Medulla oblongata (tissue), 1 donor: Measurements from ENCODE around the gene OR5I1.
"Not testable (repeated sequence)": the region's sequence is repeated elsewhere in the genome, so short reads cannot be mapped to it uniquely, and the experiment has no call there.

ENCODE experiments used
- DNase-seq: peaks from one replicate; pipeline ENCODE4 v3.0.0-alpha.2; 2015; ENCODE audit errors: extremely low spot score

The OR5I1 gene

DNA sequence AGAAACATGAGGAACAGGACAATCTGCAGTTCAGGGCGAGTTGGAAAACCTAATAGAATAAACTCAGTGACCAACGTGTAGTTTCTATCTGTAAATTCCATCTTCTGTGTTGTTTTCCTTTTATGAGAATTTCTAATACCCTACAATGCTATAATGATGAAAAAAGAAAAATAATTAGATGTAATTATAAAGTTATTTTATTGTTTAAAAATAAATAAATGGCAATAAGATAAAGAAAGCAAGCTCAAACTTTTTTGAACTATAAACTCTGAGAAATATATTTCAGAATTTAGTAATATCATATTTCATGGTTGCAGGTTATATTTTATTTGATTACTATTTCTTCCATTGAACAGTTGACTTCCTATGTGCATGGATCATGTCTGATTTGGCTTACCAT, at the start of gene OR5I1:
Gene OR5I1, minus strand, starts transcription at position 101 of the 400 bp plus-strand sequence. Its CDS starts 0 bp downstream, at position 101.
- no peak for DNase-seq

DNA sequence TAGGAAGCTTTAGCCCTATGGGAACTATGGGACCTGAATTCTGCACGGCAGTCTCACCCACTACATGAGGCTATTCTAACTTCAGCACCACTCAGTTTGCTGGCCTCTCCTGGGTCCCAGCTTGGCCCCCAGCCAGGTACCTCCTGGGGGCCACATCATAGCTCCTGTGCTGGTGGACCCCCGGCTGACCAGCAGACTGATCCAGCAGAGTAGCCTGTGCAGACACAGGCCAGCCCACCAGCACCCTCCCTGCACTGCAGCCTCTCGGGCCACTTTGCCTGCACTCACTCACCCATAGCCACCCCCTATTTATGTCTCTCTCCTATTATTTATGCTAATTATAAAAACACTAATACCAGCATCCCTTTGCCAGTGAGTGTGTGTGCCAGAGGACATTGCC, 34.7 kb upstream of the OR5I1 start:
- DNase-seq: no peak

DNA sequence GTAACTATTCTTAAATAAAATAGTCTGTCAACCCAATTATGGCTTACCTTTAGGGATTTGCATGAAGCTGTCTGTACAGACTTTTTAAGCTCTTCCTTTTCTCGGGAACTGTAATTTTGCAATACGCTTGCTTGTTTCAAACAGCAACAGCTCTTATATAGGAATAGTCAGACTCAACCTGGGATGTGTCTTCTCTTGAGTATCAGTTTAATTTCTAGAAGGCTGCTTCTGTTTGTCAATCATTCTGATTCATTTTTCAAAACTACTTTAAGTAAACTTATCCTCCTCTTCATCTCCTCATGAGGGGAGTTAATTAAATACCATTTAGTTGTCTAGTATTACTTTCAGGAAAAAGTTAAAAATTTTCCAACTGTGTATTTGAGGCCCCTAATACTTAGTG, 33.6 kb upstream of the OR5I1 start, which contains the start of gene OR10AG1:
Gene OR10AG1, minus strand, starts transcription at position 101 of the 400 bp plus-strand sequence. Its CDS starts 38 bp downstream, at position 63.
- no peak for DNase-seq

DNA sequence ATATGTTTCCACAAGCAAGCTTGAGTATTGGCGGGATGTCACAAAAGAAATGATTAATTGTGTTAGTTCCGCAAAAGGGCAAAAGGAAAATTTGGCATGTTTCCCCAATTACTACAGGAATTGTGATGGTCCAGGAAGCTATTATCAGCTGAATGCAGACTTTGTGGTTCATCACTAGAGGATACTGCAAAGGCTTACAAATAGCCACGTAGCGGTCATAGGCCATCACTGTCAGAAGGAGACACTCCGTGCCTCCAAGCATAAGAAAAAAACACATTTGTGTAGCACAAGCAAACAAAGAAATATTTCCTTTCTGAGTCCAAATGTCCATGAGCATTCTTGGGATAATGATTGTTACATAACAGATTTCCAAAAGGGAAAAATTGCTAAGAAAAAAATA, 31.7 kb upstream of the OR5I1 start:
- no peak for DNase-seq

DNA sequence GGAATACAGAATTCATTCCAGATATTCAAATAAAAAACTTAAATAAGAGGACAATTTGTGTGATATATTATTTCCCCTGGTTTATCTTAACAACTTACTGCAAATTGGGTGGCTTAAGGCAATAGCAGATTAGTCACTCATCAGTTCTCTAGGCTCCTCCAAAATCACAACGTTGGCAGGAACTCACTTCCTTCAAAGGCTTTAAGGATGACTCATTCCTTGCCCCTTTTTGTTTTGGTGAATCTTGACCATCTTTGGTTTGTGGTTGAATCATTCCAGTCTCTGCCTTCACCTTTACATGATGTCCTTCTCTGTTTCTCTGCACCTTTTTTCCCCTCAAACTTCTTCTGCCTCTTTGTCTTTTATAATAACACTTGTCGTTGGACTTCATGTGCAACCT, 30.2 kb upstream of the OR5I1 start:
- no peak for DNase-seq

DNA sequence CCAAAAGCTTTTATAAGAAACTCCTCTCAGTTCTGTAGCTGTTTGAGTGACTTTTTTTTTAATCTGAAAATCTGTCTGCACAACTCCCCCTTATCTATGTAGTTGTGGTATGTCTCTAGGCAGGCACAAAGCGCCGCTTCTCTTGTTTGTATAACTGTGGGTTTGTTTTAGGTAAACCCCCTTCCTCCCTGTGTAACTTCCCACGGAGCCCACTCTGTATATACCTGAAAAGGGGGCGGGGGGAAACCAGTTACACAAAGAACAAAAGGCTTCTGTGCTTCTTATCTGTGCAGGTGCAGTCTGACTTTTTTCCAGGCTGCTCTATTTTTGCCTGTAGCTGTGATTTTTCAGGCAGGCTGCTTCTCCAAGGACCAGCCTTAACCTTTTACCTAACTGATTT, 20.3 kb upstream of the OR5I1 start:
- no peak for DNase-seq

DNA sequence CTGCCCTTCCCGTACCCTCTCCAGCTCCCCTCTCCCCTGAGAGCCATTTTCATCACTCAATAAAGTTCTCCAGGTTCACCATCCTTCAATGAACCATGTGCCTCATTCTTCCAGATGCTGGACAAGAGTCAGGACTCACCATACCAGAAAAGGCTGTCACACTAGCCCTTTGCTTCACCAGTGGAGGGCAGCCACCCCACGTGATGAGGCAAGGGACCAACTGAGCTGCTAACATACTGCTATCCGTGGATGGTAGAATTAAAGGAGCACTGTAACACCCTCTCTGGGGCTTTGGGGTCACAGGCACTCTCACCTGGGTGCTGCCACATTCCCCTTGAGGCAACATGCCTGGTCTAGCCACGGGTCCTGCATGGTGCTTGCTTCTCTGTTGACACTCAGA, 13.1 kb upstream of the OR5I1 start:
- no peak for DNase-seq

DNA sequence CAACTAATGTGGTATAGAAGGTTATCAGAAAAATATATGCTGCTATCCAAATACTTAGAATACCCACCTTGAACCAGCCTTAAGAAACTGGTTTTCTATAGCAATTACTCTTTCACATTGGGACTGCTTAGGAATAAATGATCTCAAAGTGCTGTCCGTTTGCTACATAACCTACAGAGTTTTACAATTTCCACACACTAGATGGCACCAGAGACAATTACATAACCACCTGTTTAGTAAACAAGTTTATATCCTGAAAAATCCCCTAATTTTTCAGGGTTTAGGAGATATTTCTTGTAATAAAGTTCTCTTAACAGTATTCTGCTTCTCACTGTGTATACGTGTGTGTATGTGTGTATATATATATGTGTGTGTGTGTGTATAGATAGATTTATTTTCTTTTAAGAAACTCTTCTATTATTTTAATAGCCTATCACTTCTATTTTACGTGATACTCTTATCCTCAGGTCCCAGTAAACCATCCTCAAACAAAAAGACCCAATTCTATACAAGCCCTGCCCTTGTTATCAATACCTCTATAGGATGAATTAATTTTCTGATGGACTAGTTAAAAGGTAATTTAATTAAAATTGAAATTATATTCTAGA, 6.7 kb upstream of the OR5I1 start:
- DNase-seq: peak; percentile 65

DNA sequence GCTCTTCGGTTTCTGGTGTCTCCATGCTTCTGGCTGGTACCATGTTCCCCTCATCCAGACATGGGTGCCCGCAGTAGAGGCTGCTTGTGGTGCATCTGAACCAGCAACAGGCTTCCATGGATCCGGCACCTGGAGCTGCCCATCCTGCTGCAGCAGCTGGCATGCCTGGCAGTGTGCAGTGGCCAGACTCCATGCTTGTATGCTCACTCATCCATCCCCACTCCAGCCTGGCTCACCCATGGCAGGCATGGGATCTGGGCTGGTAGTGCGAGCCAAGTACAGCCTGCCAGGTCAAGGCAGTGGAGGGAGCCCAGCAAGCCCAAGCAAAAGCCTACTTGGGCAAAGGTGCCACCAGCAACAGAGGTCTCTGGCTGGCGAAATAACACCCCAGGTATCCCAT, 15.7 kb downstream of the OR5I1 start:
- no peak for DNase-seq

DNA sequence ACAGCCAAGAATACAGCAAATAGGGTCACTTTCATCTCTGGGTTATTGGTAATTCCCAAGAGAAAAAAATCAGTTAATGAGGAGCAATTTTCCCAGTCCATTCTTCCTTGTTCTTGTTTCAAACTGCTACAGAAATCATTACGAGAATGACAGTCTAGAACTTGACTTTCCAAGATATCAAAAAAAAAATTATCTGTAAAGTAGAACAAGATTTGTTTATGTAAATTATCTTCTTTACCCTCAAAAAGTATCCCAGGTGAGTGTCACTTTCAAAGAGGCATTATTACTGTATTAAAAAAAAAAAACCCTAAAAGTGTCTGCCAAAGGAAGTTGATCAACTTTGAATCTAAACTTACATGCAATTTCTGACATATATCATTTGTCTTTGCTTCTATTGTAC, 21.7 kb downstream of the OR5I1 start, which contains the start of gene OR5W2:
Gene OR5W2, minus strand, starts transcription at position 101 of the 400 bp plus-strand sequence. Its CDS starts 0 bp downstream, at position 101.
- DNase-seq: no peak

DNA sequence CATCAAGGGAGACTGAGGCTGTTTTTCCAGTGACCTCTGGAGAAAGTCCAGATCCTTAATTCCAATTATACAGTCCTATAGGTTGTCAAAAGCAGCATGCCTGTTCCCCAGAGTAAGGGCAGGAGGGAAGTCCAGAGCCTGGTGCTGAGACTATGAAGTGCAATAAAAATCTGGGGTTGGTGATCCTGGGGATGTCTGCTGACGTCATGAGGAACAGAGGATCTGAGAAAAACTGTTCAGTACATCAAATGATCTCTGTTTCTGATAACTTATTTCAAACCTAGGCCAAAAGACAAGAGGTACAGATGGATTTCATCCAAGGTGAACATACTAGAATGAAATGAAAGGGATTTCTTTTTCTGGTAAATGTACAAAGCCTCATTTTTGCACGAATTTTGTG, 33.9 kb downstream of the OR5I1 start:
- DNase-seq: no peak

DNA sequence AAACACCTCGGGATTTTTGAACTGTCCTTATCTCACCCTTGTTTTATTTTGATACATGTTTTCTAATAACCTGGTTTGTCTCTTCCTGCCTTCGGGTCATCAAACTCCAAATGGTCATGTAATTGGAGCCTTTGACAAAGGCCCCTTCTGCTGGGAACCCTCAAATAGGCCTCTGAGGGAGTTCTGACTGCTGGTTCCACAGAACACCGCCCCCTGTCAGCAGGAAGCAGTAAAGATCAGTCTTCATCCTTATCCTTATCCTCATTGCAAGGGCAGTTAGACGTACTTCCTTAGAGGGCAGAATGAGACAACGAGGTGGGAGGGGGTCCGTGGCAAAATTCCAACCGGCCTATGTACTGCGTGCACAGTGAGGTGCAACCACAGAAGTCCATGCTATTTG, 41.0 kb downstream of the OR5I1 start:
- no peak for DNase-seq

DNA sequence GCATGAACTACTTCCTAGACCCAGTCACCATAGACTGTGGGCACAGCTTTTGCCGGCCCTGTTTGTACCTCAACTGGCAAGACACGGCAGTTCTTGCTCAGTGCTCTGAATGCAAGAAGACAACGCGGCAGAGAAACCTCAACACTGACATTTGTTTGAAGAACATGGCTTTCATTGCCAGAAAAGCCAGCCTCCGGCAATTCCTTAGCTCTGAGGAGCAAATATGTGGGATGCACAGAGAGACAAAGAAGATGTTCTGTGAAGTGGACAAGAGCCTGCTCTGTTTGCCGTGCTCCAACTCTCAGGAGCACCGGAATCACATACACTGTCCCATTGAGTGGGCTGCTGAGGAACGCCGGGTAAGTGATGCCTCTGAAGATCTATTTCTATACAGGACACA, 50.7 kb downstream of the OR5I1 start:
- not testable (repeated sequence) for DNase-seq
